Keratinocyte (primary cell): ENCODE measurements around the gene KLHDC3. TPM values are rescaled to one million over a fixed set of nuclear protein-coding genes. Genes with fewer than 3 reads are reported as not detected.

ENCODE experiments used
- DNase-seq: peaks from one replicate; pipeline ENCODE4 v3.0.0-alpha.2; 2011; ENCODE audit warnings: low read depth, missing footprints, low spot score
- FAIRE-seq: peaks from 2 replicates; lab custom pipeline; 2011; peaks lifted over from hg19 to GRCh38; lab: Jason Lieb, UNC
- H2AFZ ChIP-seq: 2 replicates; pipeline ENCODE4 v1.6.0; 2012; ENCODE audit warnings: low read length, control low read depth, inconsistent platforms; ENCODE audit not compliant: control insufficient read depth
- H3K27ac ChIP-seq: 2 replicates; pipeline ENCODE4 v1.5.1; 2011; ENCODE audit warnings: low read length; ENCODE audit not compliant: control insufficient read depth, insufficient read depth
- H3K27me3 ChIP-seq: 3 replicates; pipeline ENCODE4 v1.6.0; 2011; ENCODE audit warnings: low read length; ENCODE audit not compliant: control insufficient read depth, insufficient read depth; ENCODE audit errors: extremely low read depth
- H3K36me3 ChIP-seq, 2 experiments: 2 replicates in 1 of 2; 3 replicates in 1 of 2; pipeline ENCODE4 v1.5.1; 2011; ENCODE audit warnings: low read length in 2 of 2, mild to moderate bottlenecking in 1 of 2; ENCODE audit not compliant: control insufficient read depth in 2 of 2, insufficient read depth in 2 of 2; ENCODE audit errors: extremely low read depth in 1 of 2
- H3K4me1 ChIP-seq: 3 replicates; pipeline ENCODE4 v1.5.1; 2011; ENCODE audit warnings: low read length; ENCODE audit not compliant: control insufficient read depth, insufficient read depth; ENCODE audit errors: extremely low read depth
- H3K4me2 ChIP-seq: 3 replicates; pipeline ENCODE4 v1.6.0; 2011; ENCODE audit warnings: low read depth, low read length; ENCODE audit not compliant: control insufficient read depth, insufficient read depth; ENCODE audit errors: extremely low read depth
- H3K4me3 ChIP-seq, 3 experiments: fragments of 200-600 bp in 1 of 3; sonication (generic) in 1 of 3; 2 replicates in 2 of 3; 3 replicates in 1 of 3; pipeline ENCODE4 v1.5.1; 2011 to 2016; ENCODE audit warnings: low read length in 3 of 3, mild to moderate bottlenecking in 3 of 3, control low read depth in 2 of 3, inconsistent platforms in 1 of 3, low read depth in 1 of 3, mixed read lengths in 1 of 3, mixed run types in 1 of 3, moderate library complexity in 1 of 3; ENCODE audit not compliant: control insufficient read depth in 2 of 3, insufficient read depth in 2 of 3; ENCODE audit errors: extremely low read depth in 1 of 3
- H3K79me2 ChIP-seq: 2 replicates; pipeline ENCODE4 v1.6.0; 2012; ENCODE audit warnings: low read length; ENCODE audit not compliant: control insufficient read depth, insufficient read depth
- H3K9ac ChIP-seq: 3 replicates; pipeline ENCODE4 v1.6.0; 2011; ENCODE audit warnings: low read length; ENCODE audit not compliant: control insufficient read depth, insufficient read depth; ENCODE audit errors: extremely low read depth
- H3K9me1 ChIP-seq: 3 replicates; pipeline ENCODE4 v1.6.0; 2011; ENCODE audit warnings: low read length; ENCODE audit not compliant: control insufficient read depth, insufficient read depth; ENCODE audit errors: extremely low read depth
- H3K9me3 ChIP-seq: 2 replicates; pipeline ENCODE4 v1.5.1; 2012; ENCODE audit warnings: low read depth, low read length; ENCODE audit not compliant: control insufficient read depth
- H4K20me1 ChIP-seq: 3 replicates; pipeline ENCODE4 v1.6.0; 2011; ENCODE audit warnings: low read length; ENCODE audit not compliant: control insufficient read depth, insufficient read depth; ENCODE audit errors: extremely low read depth
- CTCF ChIP-seq, 3 experiments: IDR thresholded peaks in 1 of 3; conservative IDR thresholded peaks in 1 of 3; optimal IDR thresholded peaks in 1 of 3; 2 replicates in 2 of 3; 3 replicates in 1 of 3; pipeline versions ENCODE3 to v1.5.1; 2011; ENCODE audit warnings: low read length in 3 of 3, mild to moderate bottlenecking in 3 of 3, moderate library complexity in 2 of 3, control low read depth in 1 of 3, inconsistent platforms in 1 of 3; ENCODE audit not compliant: insufficient read depth in 2 of 3; ENCODE audit errors: extremely low read depth in 1 of 3
- EZH2 ChIP-seq: IDR thresholded peaks from one replicate; pipeline ENCODE4 v1.6.1; 2012; ENCODE audit warnings: inconsistent platforms, mild to moderate bottlenecking, low read length, moderate library complexity
- dilution Hi-C: fragments of 300-500 bp; cut with MboI; formaldehyde crosslinking; loops from one replicate; pipeline ENCODE4 v1.7.0; 2020; ENCODE audit warnings: low sequenced_read_pairs; ENCODE audit not compliant: extremely low pct_ligation_motif_present
- polyA plus RNA-seq, 5 experiments: library from polyadenylated mRNA; depleted of rRNA in 3 of 5; stranded (reverse) in 3 of 5; stranded (forward) in 1 of 5; unstranded in 1 of 5; fragments of >200 nt; gene quantifications; 1 replicate in 1 of 5; 2 replicates in 3 of 5; 3 replicates in 1 of 5; pipeline versions ENCODE4 v1.2.1 to v1.2.3, GENCODE V29; 2011 to 2012; ENCODE audit warnings: missing spikeins in 2 of 5, low read depth in 1 of 5, low replicate concordance in 1 of 5

Gene KLHDC3
- polyA plus RNA-seq, 1 donor (not counting 4 experiments of a cell fraction or from before 2014, with no cell fraction given): 24.8 TPM

- Histone ChIP-seq H3K9ac (no peak overlapping the region), H3K27me3 (no peaks in the 10 kb centered on the region), H2AFZ (no peak overlapping the region), H4K20me1 (no peaks in the 10 kb centered on the region), H3K79me2 (peaks cover 10% of the 10 kb centered on the region), H3K4me3 (no peak overlapping the region), H3K4me1 (peaks cover 15% of the 10 kb centered on the region), H3K27ac (no peak overlapping the region), H3K4me2 (no peak overlapping the region), H3K9me1 (no peaks in the 10 kb centered on the region), H3K9me3 (no peaks in the 10 kb centered on the region), H3K36me3 (peaks cover 23 to 35% of the 10 kb centered on the region in 2 experiments)
- no peak for TF ChIP-seq EZH2
- TF ChIP-seq CTCF (optimal IDR thresholded peaks at IDR 0.05 in 1 of 3, IDR thresholded peaks at IDR 0.05 in 1 of 3, conservative IDR thresholded peaks at IDR 0.05 in 1 of 3; ENCODE audit: extremely low read depth in 1 of 3, insufficient read depth in 2 of 3, low read length in 3 of 3): no peak
- dilution Hi-C loops: no loop called here
- FAIRE-seq: no peak
- no peak for DNase-seq
These were observed 36.9 kb downstream of the KLHDC3 start for GRCh38 chr6:43050981-43051380.

GRCh38 chr6:43052225-43052841, 38.3 kb downstream of the KLHDC3 start:
- no peaks in the 10 kb centered on the region for H3K27me3 ChIP-seq

More at GRCh38 chr6:43052225-43052841, 38.3 kb downstream of the KLHDC3 start:
- Histone ChIP-seq H2AFZ (no peak overlapping the region), H3K9me3 (no peaks in the 10 kb centered on the region), H3K27ac (no peak overlapping the region), H3K4me1 (peaks cover 15% of the 10 kb centered on the region), H3K4me3 (no peak overlapping the region), H3K4me2 (peak overlapping the region; percentile 95), H4K20me1 (no peaks in the 10 kb centered on the region), H3K9me1 (no peaks in the 10 kb centered on the region), H3K9ac (no peak overlapping the region), H3K79me2 (peaks cover 10% of the 10 kb centered on the region), H3K36me3 (peaks cover 17 to 31% of the 10 kb centered on the region in 2 experiments)
- TF ChIP-seq EZH2 (no peak), CTCF (optimal IDR thresholded peaks at IDR 0.05 in 1 of 3, IDR thresholded peaks at IDR 0.05 in 1 of 3, conservative IDR thresholded peaks at IDR 0.05 in 1 of 3; ENCODE audit: extremely low read depth in 1 of 3, insufficient read depth in 2 of 3, low read length in 3 of 3) (no peak)
- DNase-seq: no peak
- dilution Hi-C loops: no loop called here
- no peak for FAIRE-seq
